Measurements from ENCODE around the gene SPPL2A. TPM values are rescaled to one million over a fixed set of nuclear protein-coding genes. Genes with fewer than 3 reads are reported as not detected.

SPPL2A gene
- total and polyA plus RNA-seq, 2 donors (not counting 3 experiments of a cell fraction or from before 2014, with no cell fraction given): 38.8 to 88.7 TPM

GRCh38 chr15:50675535-50676144, 89.9 kb downstream of the SPPL2A start:
- CTCF ChIA-PET: interaction anchor here (0.7 to 3.3 kb wide), 12 partner anchors 10 to 517 kb away, joined by 3 to 34 read pairs (median 4); a partner anchor contains a TSS
- Histone ChIP-seq H3K27ac (ENCODE audit: insufficient read depth, low read depth, low read length) (no peak overlapping the region), H2AFZ (ENCODE audit: low read depth, low read length) (no peak overlapping the region), H3K9me3 (replicated peaks; ENCODE audit: control insufficient read depth, insufficient read depth, low read length) (no peaks in the 10 kb centered on the region), H3K9ac (replicated peaks; ENCODE audit: extremely low read depth, insufficient read depth, low read length) (no peak overlapping the region), H4K20me1 (replicated peaks; ENCODE audit: control insufficient read depth, extremely low read depth, insufficient read depth, low read length) (no peaks in the 10 kb centered on the region), H3K4me2 (ENCODE audit: insufficient read depth, low read length) (no peak overlapping the region), H3K4me1 (ENCODE audit: control insufficient read depth, extremely low read depth, insufficient read depth, low read length) (no peaks in the 10 kb centered on the region), H3K9me1 (replicated peaks; ENCODE audit: control insufficient read depth, extremely low read depth, insufficient read depth, low read length) (no peaks in the 10 kb centered on the region), H3K27me3 (ENCODE audit: control insufficient read depth in 2 of 2, insufficient read depth in 2 of 2, low read length in 2 of 2) (no peaks in the 10 kb centered on the region), H3K36me3 (ENCODE audit: control insufficient read depth in 2 of 2, extremely low read depth in 1 of 2, insufficient read depth in 2 of 2, low read length in 2 of 2) (no peaks in the 10 kb centered on the region), H3K79me2 (ENCODE audit: control insufficient read depth, insufficient read depth, low read length) (peaks cover 74% of the 10 kb centered on the region), H3K4me3 (replicated peaks in 1 of 3; ENCODE audit: insufficient read depth in 1 of 3, low read depth in 1 of 3, low read length in 3 of 3) (no peak overlapping the region)
- dilution Hi-C loops (cut with MboI; ENCODE audit: extremely low pct_ligation_motif_present, low sequenced_read_pairs) (no loop called here), intact Hi-C loops (cut with micrococcal nuclease) (loop anchor here (1.0 to 5.0 kb wide), 3 partner anchors 202 to 517 kb away; partner anchors contain the start of gene AP4E1)
- peak; percentile 42 for FAIRE-seq
- POLR2A ChIA-PET: no interaction called here
- DNase-seq (ENCODE audit: low read depth, low spot score): peak; percentile 69
- BruUV-seq (replicated peaks): no TSS peak
- no peak for TF ChIP-seq POLR2AphosphoS5 (IDR thresholded peaks at IDR 0.05; ENCODE audit: insufficient read depth, low read depth, low read length)
- peak; percentile 36 to 41 for TF ChIP-seq CTCF (IDR thresholded peaks at IDR 0.05; ENCODE audit: extremely low read depth in 1 of 2, insufficient read depth in 1 of 2, low read depth in 1 of 2, low read length in 2 of 2)

DNA sequence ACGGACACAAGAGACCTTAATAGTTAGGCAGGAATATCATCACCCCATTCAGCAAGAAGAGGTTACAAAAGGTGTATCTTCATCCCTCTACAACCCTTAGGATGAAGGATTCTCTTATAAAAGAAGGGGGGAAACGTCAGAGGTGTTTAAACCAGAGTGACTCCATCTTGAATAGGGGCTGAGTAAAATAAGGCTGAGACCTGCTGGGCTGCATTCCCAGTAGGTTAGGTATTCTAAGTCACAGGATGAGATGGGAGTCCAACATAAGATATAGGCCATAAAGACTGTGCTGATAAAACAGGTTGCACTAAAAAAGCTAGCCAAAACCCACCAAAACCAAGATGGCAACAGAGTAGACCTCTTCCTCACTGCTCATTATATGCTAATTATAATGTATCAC, 95.4 kb downstream of the SPPL2A start:
- CTCF ChIA-PET: no interaction called here
- TF ChIP-seq JUN (IDR thresholded peaks at IDR 0.05; ENCODE audit: borderline replicate concordance, insufficient read depth, insufficient read length, low read depth) (no peak), POLR2AphosphoS5 (IDR thresholded peaks at IDR 0.05; ENCODE audit: insufficient read depth, low read depth, low read length) (no peak), POLR2A (IDR thresholded peaks at IDR 0.05; ENCODE audit: low read depth, low read length) (no peak), GATA2 (IDR thresholded peaks at IDR 0.05; ENCODE audit: insufficient read depth, insufficient read length, low read depth, low read length) (no peak), CTCF (IDR thresholded peaks at IDR 0.05; ENCODE audit: extremely low read depth in 1 of 2, insufficient read depth in 1 of 2, low read depth in 1 of 2, low read length in 2 of 2) (no peak), EZH2 (IDR thresholded peaks at IDR 0.05; ENCODE audit: borderline replicate concordance, low read depth, low read length, severe bottlenecking) (no peak), MYC (IDR thresholded peaks at IDR 0.05; ENCODE audit: low read depth, low read length) (no peak), FOS (IDR thresholded peaks at IDR 0.05; ENCODE audit: borderline replicate concordance, insufficient read depth, low read length) (no peak)
- TF ChIP-seq, protein P1, sequence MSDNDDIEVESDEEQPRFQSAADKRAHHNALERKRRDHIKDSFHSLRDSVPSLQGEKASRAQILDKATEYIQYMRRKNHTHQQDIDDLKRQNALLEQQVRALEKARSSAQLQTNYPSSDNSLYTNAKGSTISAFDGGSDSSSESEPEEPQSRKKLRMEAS (IDR thresholded peaks at IDR 0.05; ENCODE audit: insufficient read depth, insufficient read length): no peak
- POLR2A ChIA-PET: no interaction called here
- no peaks in the 10 kb centered on the region for H3K9me3 ChIP-seq (replicated peaks; ENCODE audit: control insufficient read depth, insufficient read depth, low read length)
- no peaks in the 10 kb centered on the region for H3K4me1 ChIP-seq (ENCODE audit: control insufficient read depth, extremely low read depth, insufficient read depth, low read length)
- no peak overlapping the region for H2AFZ ChIP-seq (ENCODE audit: low read depth, low read length)
- DNase-seq (ENCODE audit: low read depth, low spot score) (no peak), FAIRE-seq (no peak)
- dilution Hi-C loops (cut with MboI; ENCODE audit: extremely low pct_ligation_motif_present, low sequenced_read_pairs): no loop called here
- no peak overlapping the region for H3K27ac ChIP-seq (ENCODE audit: insufficient read depth, low read depth, low read length)
- no peak overlapping the region for H3K4me2 ChIP-seq (ENCODE audit: insufficient read depth, low read length)
- H3K4me3 ChIP-seq (replicated peaks in 1 of 3; ENCODE audit: insufficient read depth in 1 of 3, low read depth in 1 of 3, low read length in 3 of 3): no peak overlapping the region
- no peak overlapping the region for H3K9ac ChIP-seq (replicated peaks; ENCODE audit: extremely low read depth, insufficient read depth, low read length)
- H3K36me3 ChIP-seq (ENCODE audit: control insufficient read depth in 2 of 2, extremely low read depth in 1 of 2, insufficient read depth in 2 of 2, low read length in 2 of 2): no peaks in the 10 kb centered on the region
- peaks cover 71% of the 10 kb centered on the region for H3K79me2 ChIP-seq (ENCODE audit: control insufficient read depth, insufficient read depth, low read length)
- no peaks in the 10 kb centered on the region for H3K27me3 ChIP-seq (ENCODE audit: control insufficient read depth in 2 of 2, insufficient read depth in 2 of 2, low read length in 2 of 2)
- BruUV-seq (replicated peaks): no TSS peak
- H4K20me1 ChIP-seq (replicated peaks; ENCODE audit: control insufficient read depth, extremely low read depth, insufficient read depth, low read length): no peaks in the 10 kb centered on the region
- H3K9me1 ChIP-seq (replicated peaks; ENCODE audit: control insufficient read depth, extremely low read depth, insufficient read depth, low read length): no peaks in the 10 kb centered on the region
- intact Hi-C loops (cut with micrococcal nuclease): no loop called here

Measured in endothelial cell of umbilical vein (primary cell).